ENCODE measurements around the gene PIK3AP1. TPM values are rescaled to one million over a fixed set of nuclear protein-coding genes. Genes with fewer than 3 reads are reported as not detected.

The PIK3AP1 gene
- total RNA-seq, 1 donor from 2014 or later = 5.4 TPM

GRCh38 chr10:96712662-96713271, 7.5 kb downstream of the PIK3AP1 start:
- Histone ChIP-seq H3K27ac (replicated peaks) (no peak overlapping the region), H3K27me3 (ENCODE audit: low read depth) (peaks cover 4% of the 10 kb centered on the region), H3K36me3 (no peaks in the 10 kb centered on the region), H3K9me3 (replicated peaks) (no peaks in the 10 kb centered on the region), H3K4me3 (no peak overlapping the region), H3K4me1 (no peaks in the 10 kb centered on the region)
- TF ChIP-seq CTCF (IDR thresholded peaks at IDR 0.05; ENCODE audit: borderline replicate concordance) = no peak
- DNase-seq = no peak
- intact Hi-C loops (cut with micrococcal nuclease) = no loop called here

GRCh38 chr10:96711048-96711728, 9.1 kb downstream of the PIK3AP1 start:
- peaks cover 4% of the 10 kb centered on the region for H3K27me3 ChIP-seq (ENCODE audit: low read depth)
- H3K9me3 ChIP-seq (replicated peaks) = no peaks in the 10 kb centered on the region
- intact Hi-C loops (cut with micrococcal nuclease) = no loop called here
- H3K4me1 ChIP-seq = no peaks in the 10 kb centered on the region
- no peak overlapping the region for H3K4me3 ChIP-seq
- no peak for DNase-seq
- no peak overlapping the region for H3K27ac ChIP-seq (replicated peaks)
- TF ChIP-seq CTCF (IDR thresholded peaks at IDR 0.05; ENCODE audit: borderline replicate concordance) = no peak
- no peaks in the 10 kb centered on the region for H3K36me3 ChIP-seq

- Histone ChIP-seq H3K27me3 (ENCODE audit: low read depth) (peaks cover 4% of the 10 kb centered on the region), H3K4me3 (no peak overlapping the region), H3K4me1 (no peaks in the 10 kb centered on the region), H3K36me3 (no peaks in the 10 kb centered on the region), H3K27ac (replicated peaks) (no peak overlapping the region), H3K9me3 (replicated peaks) (no peaks in the 10 kb centered on the region)
- no peak for DNase-seq
- no peak for TF ChIP-seq CTCF (IDR thresholded peaks at IDR 0.05; ENCODE audit: borderline replicate concordance)
- intact Hi-C loops (cut with micrococcal nuclease) = no loop called here
Measured at GRCh38 chr10:96709525-96709924, 10.8 kb downstream of the PIK3AP1 start.

- Histone ChIP-seq H3K4me3 (no peak overlapping the region), H3K9me3 (replicated peaks) (no peaks in the 10 kb centered on the region), H3K27ac (replicated peaks) (no peak overlapping the region), H3K27me3 (ENCODE audit: low read depth) (peaks cover 4% of the 10 kb centered on the region), H3K4me1 (no peaks in the 10 kb centered on the region), H3K36me3 (no peaks in the 10 kb centered on the region)
- intact Hi-C loops (cut with micrococcal nuclease) = no loop called here
- DNase-seq = no peak
- TF ChIP-seq CTCF (IDR thresholded peaks at IDR 0.05; ENCODE audit: borderline replicate concordance) = no peak
Measured at GRCh38 chr10:96708996-96709395, 11.3 kb downstream of the PIK3AP1 start.

GRCh38 chr10:96708456-96708855, 11.9 kb downstream of the PIK3AP1 start:
- Histone ChIP-seq H3K4me1 (no peaks in the 10 kb centered on the region), H3K27me3 (ENCODE audit: low read depth) (peaks cover 4% of the 10 kb centered on the region)

More at GRCh38 chr10:96708456-96708855, 11.9 kb downstream of the PIK3AP1 start:
- no peak overlapping the region for H3K27ac ChIP-seq (replicated peaks)
- DNase-seq = no peak
- no peak overlapping the region for H3K4me3 ChIP-seq
- H3K9me3 ChIP-seq (replicated peaks) = no peaks in the 10 kb centered on the region
- no peak for TF ChIP-seq CTCF (IDR thresholded peaks at IDR 0.05; ENCODE audit: borderline replicate concordance)
- no peaks in the 10 kb centered on the region for H3K36me3 ChIP-seq
- intact Hi-C loops (cut with micrococcal nuclease) = no loop called here
